Renal cortical epithelial cell (primary cell): ENCODE results near the gene PRKAG1. TPM values are rescaled to one million over a fixed set of nuclear protein-coding genes. Genes with fewer than 3 reads are reported as not detected.

Experiments used
- DNase-seq: peaks from one replicate; pipeline ENCODE4 v3.0.0-alpha.2; 2011; ENCODE audit warnings: low read depth
- total RNA-seq: library from RNA; depleted of rRNA; stranded (reverse); fragments of >200 nt; gene quantifications from 2 replicates; pipeline ENCODE4 v1.2.3, GENCODE V29; 2014

Gene PRKAG1
- total RNA-seq, 1 donor from 2014 or later = 63.0 TPM

GRCh38 chr12:48967991-48968390, 50.6 kb downstream of the PRKAG1 start:
- DNase-seq = no peak

GRCh38 chr12:48966177-48966895, 52.2 kb downstream of the PRKAG1 start:
- no peak for DNase-seq

DNA sequence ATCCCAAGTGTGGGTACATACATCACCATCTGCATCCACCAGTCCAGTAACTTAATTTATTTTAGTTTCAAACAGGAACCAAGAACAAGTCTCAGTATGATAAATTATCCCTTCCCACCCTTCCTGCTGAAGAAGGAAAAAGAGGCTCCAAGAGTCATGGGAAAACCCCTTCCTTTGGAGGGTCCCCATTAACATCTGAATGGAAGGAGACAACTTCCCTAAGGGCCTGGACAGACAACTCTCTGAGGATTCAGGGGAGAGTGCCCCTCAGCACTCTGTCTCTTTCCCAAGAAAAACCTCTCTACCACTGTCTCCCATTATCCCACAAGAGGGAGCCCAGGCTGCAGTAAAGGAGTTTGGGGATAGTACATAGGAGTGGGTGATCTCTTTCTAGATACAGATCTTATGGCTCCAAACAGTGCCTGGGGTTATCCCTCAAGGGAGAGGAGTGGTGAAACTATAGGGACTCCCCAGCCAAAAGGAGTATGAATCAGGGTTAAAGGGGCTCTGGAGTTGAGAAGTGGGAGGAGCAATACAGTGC, 53.2 kb downstream of the PRKAG1 start:
- no peak for DNase-seq

DNA sequence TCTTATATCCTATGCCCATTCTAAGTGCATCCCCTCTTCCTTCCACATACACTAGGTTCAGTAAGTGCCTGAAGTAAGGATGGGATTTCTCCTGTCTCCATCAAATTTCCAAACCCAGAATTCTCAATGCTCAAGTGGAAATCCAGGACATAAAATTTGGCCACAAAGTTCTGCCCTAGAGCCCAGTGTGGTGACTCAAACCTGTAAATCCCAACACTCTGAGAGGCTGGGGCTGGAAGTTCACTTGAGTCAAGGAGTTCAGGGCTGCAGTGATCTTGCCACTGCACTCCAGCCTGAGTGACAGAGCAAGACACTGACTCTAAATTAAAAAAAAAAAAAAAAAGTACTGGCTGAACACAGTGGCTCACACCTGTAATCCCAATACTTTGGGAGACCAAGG, 56.8 kb downstream of the PRKAG1 start:
- no peak for DNase-seq

DNA sequence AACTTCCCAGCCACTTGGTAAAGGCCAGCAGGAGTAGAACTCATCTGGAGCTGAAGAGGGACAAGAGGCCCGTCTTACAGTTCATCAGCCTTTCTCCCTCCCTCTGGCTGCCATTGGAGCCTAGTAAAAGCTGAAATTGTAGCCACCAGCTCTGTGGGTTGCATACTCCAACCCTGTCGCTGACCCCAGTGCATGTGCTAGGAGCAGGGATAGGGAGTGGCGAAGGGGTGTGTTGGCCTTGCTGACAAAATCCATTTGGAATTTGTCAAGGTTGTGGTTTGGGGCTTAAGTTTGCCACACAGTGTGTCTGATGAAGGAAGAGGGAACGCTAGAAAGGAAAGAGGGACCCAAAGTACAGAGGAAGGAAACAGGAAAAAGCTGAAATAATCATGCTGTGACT, 57.2 kb downstream of the PRKAG1 start:
- no peak for DNase-seq

DNA sequence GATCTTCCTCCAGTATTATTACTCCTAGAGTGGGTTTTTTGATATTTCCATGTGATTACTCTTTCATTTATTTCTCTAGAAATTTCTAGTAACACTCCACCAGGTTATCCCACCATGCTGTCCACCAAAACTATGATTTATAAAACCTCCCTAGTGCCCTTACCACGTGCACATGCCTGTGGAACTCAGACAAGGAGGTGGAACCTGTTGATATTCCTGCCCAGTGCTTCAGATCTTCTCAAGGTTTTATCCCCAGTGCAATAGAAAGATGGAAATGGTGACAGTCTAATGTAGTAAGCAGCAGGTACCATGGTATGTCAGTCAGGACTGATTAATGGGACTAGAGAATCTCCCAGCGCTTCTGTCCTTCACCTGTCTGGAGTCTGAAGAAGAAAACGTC, 57.7 kb downstream of the PRKAG1 start:
- DNase-seq = no peak

DNA sequence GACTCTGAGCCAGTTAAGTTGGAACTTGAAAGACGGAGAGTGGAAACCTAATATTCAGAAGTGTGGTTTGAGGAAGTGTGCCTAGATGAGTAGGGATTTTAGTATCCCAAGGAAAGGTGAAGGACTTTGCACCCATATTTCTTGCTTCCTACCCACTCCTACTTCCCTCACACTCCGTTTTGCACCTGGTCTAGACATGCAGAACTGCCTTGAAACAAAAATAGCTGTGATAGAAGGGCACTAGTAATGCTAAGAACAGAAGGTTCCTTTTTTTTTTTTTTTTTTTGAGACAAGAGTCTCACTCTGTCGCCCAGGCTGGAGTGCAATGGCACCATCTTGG, 60.6 kb downstream of the PRKAG1 start:
- no peak for DNase-seq

DNA sequence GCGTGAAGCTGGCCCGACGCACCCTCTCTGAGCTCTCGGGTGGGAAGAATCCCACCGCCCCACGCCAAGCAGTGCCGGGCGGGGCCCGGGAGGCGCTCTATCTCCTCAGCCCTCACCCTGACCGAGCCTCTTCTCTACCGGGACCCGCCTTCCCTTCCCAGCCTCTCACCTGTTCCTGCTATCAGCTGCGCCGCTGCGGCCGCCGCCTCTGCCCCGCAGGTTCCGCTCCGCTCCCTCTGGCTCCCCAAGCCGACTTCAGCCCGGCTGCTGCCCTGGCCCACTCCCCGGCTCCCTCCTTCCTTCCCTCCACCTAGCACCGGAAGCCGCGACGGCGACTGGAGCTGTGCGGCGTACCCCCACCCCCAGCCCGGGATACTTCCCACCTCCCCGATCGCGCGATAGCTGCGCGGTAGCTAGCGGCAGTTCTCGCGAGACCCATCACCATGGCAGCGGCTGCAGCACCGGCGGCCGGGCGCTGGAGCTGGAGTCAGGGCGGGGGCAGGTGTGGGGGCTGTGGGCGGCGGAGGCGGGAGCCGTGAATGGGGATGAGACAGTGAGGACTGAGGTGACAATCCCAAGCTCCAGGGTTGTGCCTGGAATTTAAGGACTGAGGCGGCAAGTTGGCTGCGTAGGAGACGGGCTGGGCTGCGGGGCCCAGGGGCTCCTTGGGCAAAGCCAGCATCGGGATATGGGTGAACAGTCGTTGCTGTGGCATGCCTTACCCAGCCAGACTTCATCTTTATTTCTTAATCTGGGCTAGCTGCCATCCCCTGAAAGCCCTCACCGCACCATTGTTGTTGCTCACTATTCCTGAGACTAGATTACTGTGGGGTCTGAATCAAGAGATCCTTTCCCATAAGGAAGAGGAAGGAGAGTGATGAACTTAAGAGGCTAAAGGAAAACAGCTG, 61.2 kb downstream of the PRKAG1 start, which contains the start of gene ARF3:
Gene ARF3, minus strand, starts transcription at position 347 of the 908 bp plus-strand sequence. CDS start 16,392 bp downstream, outside the sequence.
- peak; percentile 81 for DNase-seq

GRCh38 chr12:48956279-48957140, 62.1 kb downstream of the PRKAG1 start:
- DNase-seq = peak; percentile 98

DNA sequence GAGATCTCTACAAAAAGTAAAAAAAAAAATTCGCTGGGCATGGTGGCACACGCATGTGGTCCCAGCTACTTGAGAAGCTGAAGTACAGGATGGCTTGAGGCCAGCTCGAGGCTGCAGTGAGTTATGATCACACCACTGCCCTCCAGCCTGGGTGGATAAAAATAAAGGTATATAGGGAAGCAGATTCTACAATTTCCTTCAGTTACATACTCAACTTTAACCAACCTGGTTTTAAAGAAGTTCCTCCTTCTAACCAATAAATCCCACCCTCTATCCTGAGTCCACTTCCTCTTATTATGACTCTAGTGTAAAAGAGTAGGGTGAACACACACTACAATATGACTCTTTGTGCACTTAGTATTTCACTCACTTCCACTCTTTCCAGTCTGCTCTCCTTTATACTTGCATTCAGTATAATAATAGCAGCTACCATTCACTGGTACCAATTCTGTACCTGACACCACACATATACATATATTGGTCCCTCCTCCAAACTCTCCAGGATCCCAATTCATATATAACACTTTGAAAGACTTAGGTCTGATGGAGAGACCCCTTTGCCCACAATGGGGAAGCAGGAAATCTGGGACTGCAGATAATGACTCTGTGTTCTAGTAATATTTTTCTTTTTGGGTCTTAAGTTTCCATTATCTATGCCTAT, 63.6 kb downstream of the PRKAG1 start:
- DNase-seq = no peak

DNA sequence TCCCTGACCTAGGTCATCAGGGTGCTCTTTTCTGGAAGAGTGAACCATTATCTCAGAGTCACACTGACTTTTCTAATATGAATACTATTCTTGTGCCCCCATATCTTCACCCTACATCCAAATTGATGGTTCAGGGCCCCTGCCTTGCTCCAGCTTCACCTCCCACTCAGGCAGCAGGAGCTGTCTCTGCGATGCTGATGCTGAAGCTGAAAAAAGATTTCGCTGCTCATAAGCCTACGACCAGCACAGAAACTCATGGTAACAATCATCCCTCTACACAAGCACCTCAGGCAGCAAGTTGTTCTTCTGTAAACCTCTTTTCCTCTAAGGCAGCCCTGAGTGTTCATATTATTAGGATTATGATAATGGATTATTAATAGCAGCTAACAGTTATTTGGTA, 64.5 kb downstream of the PRKAG1 start:
- no peak for DNase-seq

DNA sequence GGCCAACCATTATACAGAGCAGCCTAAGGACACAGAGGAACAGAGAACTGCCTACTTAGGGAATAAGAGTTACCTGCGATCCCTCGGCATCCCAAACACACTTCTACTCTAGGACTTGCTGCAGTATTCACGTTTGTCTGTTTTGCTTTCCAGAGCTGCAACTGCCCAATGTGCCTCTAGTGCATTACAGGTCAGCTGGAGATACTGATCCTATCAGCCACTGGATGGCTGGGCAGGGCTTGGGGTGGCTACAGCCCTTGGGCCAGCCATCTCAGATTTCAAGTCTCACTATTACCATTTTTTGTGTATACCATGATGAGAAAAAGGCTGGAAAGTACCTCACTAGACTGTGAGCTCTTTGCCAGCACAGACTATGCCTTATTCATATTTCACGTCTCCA, 65.9 kb downstream of the PRKAG1 start:
- no peak for DNase-seq

Other genes starting within 250 kb of the PRKAG1 start
- 23.1 and 83.9 TPM in 2 replicates for gene ADCY6, start 229.7 kb downstream of the PRKAG1 start, total RNA-seq
- 20.7 and 31.1 TPM in 2 replicates for gene CACNB3, start 200.3 kb downstream of the PRKAG1 start, total RNA-seq
- gene DDX23, start 166.6 kb downstream of the PRKAG1 start, total RNA-seq = 84.7 and 121 TPM in 2 replicates
- 0.40 and 17.4 TPM in 2 replicates for gene RND1, start 152.9 kb downstream of the PRKAG1 start, total RNA-seq
- 6.4 and 8.0 TPM in 2 replicates for gene FKBP11, start 93.3 kb downstream of the PRKAG1 start, total RNA-seq
- gene ARF3, start 61.3 kb downstream of the PRKAG1 start, total RNA-seq = 50.7 and 95.9 TPM in 2 replicates
- gene WNT10B, start 47.0 kb downstream of the PRKAG1 start, total RNA-seq = 0.35 and 0.60 TPM in 2 replicates
- not detected in 2 replicates for gene WNT1, start 40.5 kb downstream of the PRKAG1 start, total RNA-seq
- 0.05 TPM in 1 of 2 replicates, not detected in the other for gene DDN, start 19.4 kb downstream of the PRKAG1 start, total RNA-seq
- 13.0 and 110 TPM in 2 replicates for gene KMT2D, start 42.0 kb upstream of the PRKAG1 start, total RNA-seq
- 0.10 and 1.7 TPM in 2 replicates for gene RHEBL1, start 51.2 kb upstream of the PRKAG1 start, total RNA-seq
- 0.05 TPM in 1 of 2 replicates, not detected in the other for gene DHH, start 76.0 kb upstream of the PRKAG1 start, total RNA-seq
- gene LMBR1L, start 92.1 kb upstream of the PRKAG1 start, total RNA-seq = 33.3 and 34.3 TPM in 2 replicates
- 420 and 2,146 TPM in 2 replicates for gene TUBA1B, start 112.6 kb upstream of the PRKAG1 start, total RNA-seq
- gene TUBA1A, start 170.3 kb upstream of the PRKAG1 start, total RNA-seq = 691 and 1,981 TPM in 2 replicates
- gene TUBA1C, start 246.3 kb upstream of the PRKAG1 start, total RNA-seq = 212 and 831 TPM in 2 replicates